Measurements from ENCODE around the gene LTBP1.

DNA sequence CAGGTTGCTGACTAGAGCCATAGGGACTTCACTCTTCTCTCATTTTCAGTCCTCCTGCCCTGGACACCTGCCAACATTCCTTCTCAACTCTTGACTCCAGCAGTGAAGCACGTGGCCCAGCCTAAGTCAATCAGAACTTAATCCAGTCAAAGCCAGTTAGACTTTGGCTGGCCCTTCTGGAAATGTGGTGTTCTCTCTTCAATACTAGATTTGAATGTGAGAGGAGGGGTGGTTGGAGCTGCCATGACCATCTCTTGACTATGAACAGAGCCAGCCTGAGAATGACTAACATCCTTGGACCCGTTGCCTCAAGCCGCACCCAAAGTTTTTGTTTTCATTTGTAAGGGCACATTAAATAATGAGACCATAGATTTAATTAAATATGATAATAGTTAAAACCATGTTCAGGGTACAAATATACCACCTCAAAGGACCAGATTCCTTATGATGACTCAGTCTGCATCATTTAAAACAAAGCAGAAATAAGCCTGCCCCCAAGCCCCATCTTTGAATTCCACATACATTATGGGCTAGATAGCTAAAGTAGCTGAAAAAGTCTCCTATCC, 480.0 kb downstream of the LTBP1 start:
- TF ChIP-seq TCF12 (IDR thresholded peaks at IDR 0.05; ENCODE audit: low read depth) (no peak), ZBTB7A (IDR thresholded peaks at IDR 0.05; ENCODE audit: low read depth) (no peak), RAD21 (IDR thresholded peaks at IDR 0.05; ENCODE audit: low read depth) (no peak), TAF1 (IDR thresholded peaks at IDR 0.05; ENCODE audit: low read depth) (no peak), CREB1 (IDR thresholded peaks at IDR 0.05; ENCODE audit: low read depth) (no peak), EP300 (IDR thresholded peaks at IDR 0.05; ENCODE audit: borderline replicate concordance) (no peak), NFIC (IDR thresholded peaks at IDR 0.05) (peak; percentile 56; the same call in 1 of the 2 replicates), CEBPB (IDR thresholded peaks at IDR 0.05) (no peak), FOXM1 (IDR thresholded peaks at IDR 0.05; ENCODE audit: borderline replicate concordance, low read depth) (no peak)
- TF ChIP-seq, protein P1, sequence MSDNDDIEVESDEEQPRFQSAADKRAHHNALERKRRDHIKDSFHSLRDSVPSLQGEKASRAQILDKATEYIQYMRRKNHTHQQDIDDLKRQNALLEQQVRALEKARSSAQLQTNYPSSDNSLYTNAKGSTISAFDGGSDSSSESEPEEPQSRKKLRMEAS (IDR thresholded peaks at IDR 0.05) = peak; percentile 74
- TF ChIP-seq, protein P2, sequence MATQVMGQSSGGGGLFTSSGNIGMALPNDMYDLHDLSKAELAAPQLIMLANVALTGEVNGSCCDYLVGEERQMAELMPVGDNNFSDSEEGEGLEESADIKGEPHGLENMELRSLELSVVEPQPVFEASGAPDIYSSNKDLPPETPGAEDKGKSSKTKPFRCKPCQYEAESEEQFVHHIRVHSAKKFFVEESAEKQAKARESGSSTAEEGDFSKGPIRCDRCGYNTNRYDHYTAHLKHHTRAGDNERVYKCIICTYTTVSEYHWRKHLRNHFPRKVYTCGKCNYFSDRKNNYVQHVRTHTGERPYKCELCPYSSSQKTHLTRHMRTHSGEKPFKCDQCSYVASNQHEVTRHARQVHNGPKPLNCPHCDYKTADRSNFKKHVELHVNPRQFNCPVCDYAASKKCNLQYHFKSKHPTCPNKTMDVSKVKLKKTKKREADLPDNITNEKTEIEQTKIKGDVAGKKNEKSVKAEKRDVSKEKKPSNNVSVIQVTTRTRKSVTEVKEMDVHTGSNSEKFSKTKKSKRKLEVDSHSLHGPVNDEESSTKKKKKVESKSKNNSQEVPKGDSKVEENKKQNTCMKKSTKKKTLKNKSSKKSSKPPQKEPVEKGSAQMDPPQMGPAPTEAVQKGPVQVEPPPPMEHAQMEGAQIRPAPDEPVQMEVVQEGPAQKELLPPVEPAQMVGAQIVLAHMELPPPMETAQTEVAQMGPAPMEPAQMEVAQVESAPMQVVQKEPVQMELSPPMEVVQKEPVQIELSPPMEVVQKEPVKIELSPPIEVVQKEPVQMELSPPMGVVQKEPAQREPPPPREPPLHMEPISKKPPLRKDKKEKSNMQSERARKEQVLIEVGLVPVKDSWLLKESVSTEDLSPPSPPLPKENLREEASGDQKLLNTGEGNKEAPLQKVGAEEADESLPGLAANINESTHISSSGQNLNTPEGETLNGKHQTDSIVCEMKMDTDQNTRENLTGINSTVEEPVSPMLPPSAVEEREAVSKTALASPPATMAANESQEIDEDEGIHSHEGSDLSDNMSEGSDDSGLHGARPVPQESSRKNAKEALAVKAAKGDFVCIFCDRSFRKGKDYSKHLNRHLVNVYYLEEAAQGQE (IDR thresholded peaks at IDR 0.05; ENCODE audit: low read depth) = no peak
- TF ChIP-seq, protein P3, sequence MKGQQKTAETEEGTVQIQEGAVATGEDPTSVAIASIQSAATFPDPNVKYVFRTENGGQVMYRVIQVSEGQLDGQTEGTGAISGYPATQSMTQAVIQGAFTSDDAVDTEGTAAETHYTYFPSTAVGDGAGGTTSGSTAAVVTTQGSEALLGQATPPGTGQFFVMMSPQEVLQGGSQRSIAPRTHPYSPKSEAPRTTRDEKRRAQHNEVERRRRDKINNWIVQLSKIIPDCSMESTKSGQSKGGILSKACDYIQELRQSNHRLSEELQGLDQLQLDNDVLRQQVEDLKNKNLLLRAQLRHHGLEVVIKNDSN (IDR thresholded peaks at IDR 0.05) = peak; percentile 70

Measured in Ishikawa (cell line).